ENCODE results near the gene SPRR4.

The SPRR4 gene

DNA sequence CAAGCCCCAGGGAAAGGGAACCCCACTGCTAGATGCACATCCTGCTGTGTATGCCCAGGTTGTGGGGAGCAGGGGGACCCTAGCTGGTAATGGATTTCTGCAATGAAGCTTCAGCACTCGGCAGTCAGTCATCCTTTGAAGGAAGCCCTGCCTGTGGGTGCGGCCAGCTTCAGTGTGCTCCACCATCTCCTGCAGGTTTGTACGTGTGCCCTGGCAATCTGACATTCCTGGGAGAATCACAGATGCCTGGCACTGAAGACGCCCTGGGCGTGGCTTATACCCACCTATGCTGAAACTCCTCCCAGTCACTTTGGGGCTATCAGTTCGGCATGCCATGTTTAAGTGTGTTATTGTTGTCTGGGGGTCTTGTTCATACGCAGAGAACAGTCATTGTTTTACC is 16.7 kb upstream of the SPRR4 start:
- no peak overlapping the region for H3K4me2 ChIP-seq (ENCODE audit: low read length)

DNA sequence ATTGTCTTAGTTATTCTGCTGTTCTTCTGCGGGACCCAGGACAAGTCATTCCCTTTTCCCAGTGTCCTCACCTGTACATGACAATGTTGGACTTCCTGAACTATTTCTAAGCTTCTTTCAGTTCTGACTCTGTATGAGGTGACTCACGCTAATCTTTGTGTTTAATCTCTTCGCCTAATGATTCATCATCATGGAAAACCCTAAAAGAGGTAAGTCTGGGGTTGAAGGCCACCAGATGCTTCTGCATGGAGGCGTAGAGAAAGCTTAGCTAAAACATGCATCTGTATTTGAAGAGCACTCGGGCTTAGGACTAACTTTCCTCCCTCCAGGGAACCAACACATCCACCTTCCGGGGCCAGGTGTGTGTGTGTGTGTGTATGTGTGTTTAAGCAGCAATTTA is 16.0 kb upstream of the SPRR4 start:
- no peak overlapping the region for H2AFZ ChIP-seq (ENCODE audit: low read depth, low read length)
- H3K79me2 ChIP-seq (ENCODE audit: low read length): no peaks in the 10 kb centered on the region
- TF ChIP-seq, protein P1, sequence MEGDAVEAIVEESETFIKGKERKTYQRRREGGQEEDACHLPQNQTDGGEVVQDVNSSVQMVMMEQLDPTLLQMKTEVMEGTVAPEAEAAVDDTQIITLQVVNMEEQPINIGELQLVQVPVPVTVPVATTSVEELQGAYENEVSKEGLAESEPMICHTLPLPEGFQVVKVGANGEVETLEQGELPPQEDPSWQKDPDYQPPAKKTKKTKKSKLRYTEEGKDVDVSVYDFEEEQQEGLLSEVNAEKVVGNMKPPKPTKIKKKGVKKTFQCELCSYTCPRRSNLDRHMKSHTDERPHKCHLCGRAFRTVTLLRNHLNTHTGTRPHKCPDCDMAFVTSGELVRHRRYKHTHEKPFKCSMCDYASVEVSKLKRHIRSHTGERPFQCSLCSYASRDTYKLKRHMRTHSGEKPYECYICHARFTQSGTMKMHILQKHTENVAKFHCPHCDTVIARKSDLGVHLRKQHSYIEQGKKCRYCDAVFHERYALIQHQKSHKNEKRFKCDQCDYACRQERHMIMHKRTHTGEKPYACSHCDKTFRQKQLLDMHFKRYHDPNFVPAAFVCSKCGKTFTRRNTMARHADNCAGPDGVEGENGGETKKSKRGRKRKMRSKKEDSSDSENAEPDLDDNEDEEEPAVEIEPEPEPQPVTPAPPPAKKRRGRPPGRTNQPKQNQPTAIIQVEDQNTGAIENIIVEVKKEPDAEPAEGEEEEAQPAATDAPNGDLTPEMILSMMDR (IDR thresholded peaks at IDR 0.05; ENCODE audit: low read depth, low read length): no peak
- H3K4me3 ChIP-seq (ENCODE audit: low read length): no peak overlapping the region
- H3K4me2 ChIP-seq (ENCODE audit: low read length): no peak overlapping the region
- no peak overlapping the region for H3K27ac ChIP-seq (ENCODE audit: low read length)
- H3K4me1 ChIP-seq (ENCODE audit: low read length): no peaks in the 10 kb centered on the region
- H3K27me3 ChIP-seq (ENCODE audit: low read depth, low read length): peaks cover 71% of the 10 kb centered on the region
- no peaks in the 10 kb centered on the region for H3K9me3 ChIP-seq (ENCODE audit: insufficient read depth, low read length)
- H3K36me3 ChIP-seq (replicated peaks; ENCODE audit: low read depth, low read length): no peaks in the 10 kb centered on the region
- no peaks in the 10 kb centered on the region for H4K20me1 ChIP-seq (ENCODE audit: insufficient read depth, low read length)
- no peak overlapping the region for H3K9ac ChIP-seq (ENCODE audit: low read length)

More for the DNA sequence above, 16.7 kb upstream of the SPRR4 start:
- Histone ChIP-seq H3K79me2 (ENCODE audit: low read length) (no peaks in the 10 kb centered on the region), H3K4me1 (ENCODE audit: low read length) (no peaks in the 10 kb centered on the region), H3K27ac (ENCODE audit: low read length) (no peak overlapping the region), H3K9ac (ENCODE audit: low read length) (no peak overlapping the region), H3K4me3 (ENCODE audit: low read length) (no peak overlapping the region), H3K9me3 (ENCODE audit: insufficient read depth, low read length) (no peaks in the 10 kb centered on the region), H4K20me1 (ENCODE audit: insufficient read depth, low read length) (no peaks in the 10 kb centered on the region), H3K27me3 (ENCODE audit: low read depth, low read length) (peaks cover 64% of the 10 kb centered on the region), H3K36me3 (replicated peaks; ENCODE audit: low read depth, low read length) (no peaks in the 10 kb centered on the region), H2AFZ (ENCODE audit: low read depth, low read length) (no peak overlapping the region)
- TF ChIP-seq, protein P1 (IDR thresholded peaks at IDR 0.05; ENCODE audit: low read depth, low read length): no peak
- TF ChIP-seq EZH2phosphoT487 (IDR thresholded peaks at IDR 0.05; ENCODE audit: low read depth): no peak

DNA sequence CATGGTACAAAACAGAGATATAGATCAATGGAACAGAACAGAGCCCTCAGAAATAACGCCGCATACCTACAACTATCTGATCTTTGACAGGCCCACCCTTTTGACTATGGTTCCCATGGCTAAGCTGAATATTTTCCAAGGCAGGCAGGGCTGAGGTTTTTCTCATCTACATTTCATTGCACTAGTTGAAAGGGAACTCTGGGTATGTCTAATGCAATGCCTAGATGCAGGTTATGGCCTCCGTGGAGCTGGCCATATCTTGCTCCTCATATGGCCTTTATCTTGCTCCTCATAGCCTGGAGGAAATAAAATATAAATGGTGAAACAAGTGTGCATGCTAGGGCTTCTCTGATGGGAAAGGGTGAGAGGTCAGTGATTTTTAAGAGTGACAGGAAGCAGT is 12.9 kb upstream of the SPRR4 start:
- H3K9ac ChIP-seq (ENCODE audit: low read length): no peak overlapping the region
- no peak overlapping the region for H3K4me3 ChIP-seq (ENCODE audit: low read length)
- TF ChIP-seq, protein P1 (IDR thresholded peaks at IDR 0.05; ENCODE audit: low read depth, low read length): no peak
- no peak for TF ChIP-seq EZH2phosphoT487 (IDR thresholded peaks at IDR 0.05; ENCODE audit: low read depth)
- H3K27me3 ChIP-seq (ENCODE audit: low read depth, low read length): peaks cover 53% of the 10 kb centered on the region
- H3K36me3 ChIP-seq (replicated peaks; ENCODE audit: low read depth, low read length): no peaks in the 10 kb centered on the region
- H3K4me1 ChIP-seq (ENCODE audit: low read length): peaks cover 7% of the 10 kb centered on the region
- H3K9me3 ChIP-seq (ENCODE audit: insufficient read depth, low read length): no peaks in the 10 kb centered on the region
- H2AFZ ChIP-seq (ENCODE audit: low read depth, low read length): no peak overlapping the region
- no peaks in the 10 kb centered on the region for H3K79me2 ChIP-seq (ENCODE audit: low read length)
- H3K4me2 ChIP-seq (ENCODE audit: low read length): no peak overlapping the region
- H4K20me1 ChIP-seq (ENCODE audit: insufficient read depth, low read length): no peaks in the 10 kb centered on the region
- no peak overlapping the region for H3K27ac ChIP-seq (ENCODE audit: low read length)

DNA sequence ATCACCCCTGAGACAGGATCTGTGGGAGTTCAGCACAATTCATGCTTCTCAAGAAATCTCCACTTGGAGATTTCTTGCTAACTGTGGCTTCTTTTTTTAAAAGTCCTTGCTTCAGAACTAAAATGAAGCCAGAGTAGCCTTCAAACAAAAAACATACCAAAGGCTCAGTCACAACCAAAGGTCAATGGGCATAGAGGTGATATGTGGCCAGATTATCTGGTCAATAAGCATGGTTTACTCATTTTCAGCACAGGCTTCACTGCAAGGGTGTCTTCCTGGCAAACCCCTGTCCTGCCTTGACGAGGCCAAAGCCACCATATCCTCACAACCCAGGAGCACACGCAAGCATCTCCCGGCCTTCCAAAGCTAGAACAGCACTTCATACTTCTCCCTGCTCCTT is 11.2 kb upstream of the SPRR4 start:
- TF ChIP-seq EZH2phosphoT487 (IDR thresholded peaks at IDR 0.05; ENCODE audit: low read depth): no peak
- TF ChIP-seq, protein P1 (IDR thresholded peaks at IDR 0.05; ENCODE audit: low read depth, low read length): no peak
- no peak overlapping the region for H3K4me3 ChIP-seq (ENCODE audit: low read length)

More for the DNA sequence above, 11.2 kb upstream of the SPRR4 start:
- peaks cover 40% of the 10 kb centered on the region for H3K27me3 ChIP-seq (ENCODE audit: low read depth, low read length)
- H3K4me1 ChIP-seq (ENCODE audit: low read length): peaks cover 7% of the 10 kb centered on the region
- no peak overlapping the region for H3K27ac ChIP-seq (ENCODE audit: low read length)
- no peaks in the 10 kb centered on the region for H3K9me3 ChIP-seq (ENCODE audit: insufficient read depth, low read length)
- H3K79me2 ChIP-seq (ENCODE audit: low read length): no peaks in the 10 kb centered on the region
- no peak overlapping the region for H3K4me2 ChIP-seq (ENCODE audit: low read length)
- no peak overlapping the region for H3K9ac ChIP-seq (ENCODE audit: low read length)
- no peak overlapping the region for H2AFZ ChIP-seq (ENCODE audit: low read depth, low read length)
- H4K20me1 ChIP-seq (ENCODE audit: insufficient read depth, low read length): no peaks in the 10 kb centered on the region
- H3K36me3 ChIP-seq (replicated peaks; ENCODE audit: low read depth, low read length): no peaks in the 10 kb centered on the region
